ENCODE results near the gene IPO5. TPM values are rescaled to one million over a fixed set of nuclear protein-coding genes. Genes with fewer than 3 reads are reported as not detected.
A peak's percentile ranks its signal among the peaks of the same experiment; 100 is the strongest.

The IPO5 gene
- 100 to 1,000 TPM; 225 to 239 TPM for total RNA-seq
- polyA plus RNA-seq, result 38.2 TPM

- Mint-ChIP-seq H3K4me1 (no peaks in the 10 kb centered on the region), H3K27ac (peak within 1 kb of the TSS in 1 of 8 donors; percentile 34), H3K9me3 (peaks cover 0 to 3% (median 2%) of the 10 kb centered on the region in 5 donors), H3K27me3 (peaks cover 6 to 10% of the 10 kb centered on the region in 2 donors), H3K36me3 (peaks cover 0 to 3% (median 2%) of the 10 kb centered on the region in 3 donors), H3K4me3 (no peak within 1 kb of the TSS)
- Histone ChIP-seq H3K4me3 (ENCODE audit: low read length) (no peak within 1 kb of the TSS), H3K9me3 (ENCODE audit: low read length) (no peaks in the 10 kb centered on the region), H3K4me1 (ENCODE audit: insufficient read depth, low read length) (no peaks in the 10 kb centered on the region), H3K36me3 (ENCODE audit: insufficient read depth, low read length) (no peaks in the 10 kb centered on the region), H3K27ac (ENCODE audit: low read depth, low read length) (no peak within 1 kb of the TSS), H3K27me3 (ENCODE audit: insufficient read depth, low read length, poor library complexity, severe bottlenecking) (no peaks in the 10 kb centered on the region)
- POLR2A ChIA-PET, result no interaction called here
- CTCF ChIA-PET, result no interaction called here
- no peak for DNase-seq
These were observed at the start of gene IPO5 for GRCh38 chr13:97953376-97953970. Gene IPO5, plus strand, starts transcription at chr13:97953675. Its CDS starts 23,022 bp downstream, at chr13:97976697.

GRCh38 chr13:97904059-97904458 is 49.4 kb upstream of the IPO5 start:
- POLR2A ChIA-PET, result no interaction called here
- H3K27ac Mint-ChIP-seq, result no peak overlapping the region
- Histone ChIP-seq H3K9me3 (ENCODE audit: low read length) (no peaks in the 10 kb centered on the region), H3K4me1 (ENCODE audit: insufficient read depth, low read length) (no peaks in the 10 kb centered on the region), H3K27ac (ENCODE audit: low read depth, low read length) (no peak overlapping the region), H3K36me3 (ENCODE audit: insufficient read depth, low read length) (no peaks in the 10 kb centered on the region), H3K27me3 (ENCODE audit: insufficient read depth, low read length, poor library complexity, severe bottlenecking) (no peaks in the 10 kb centered on the region), H3K4me3 (ENCODE audit: low read length) (no peak overlapping the region)
- no peak overlapping the region for H3K4me3 Mint-ChIP-seq
- DNase-seq, result no peak
- no peaks in the 10 kb centered on the region for H3K4me1 Mint-ChIP-seq
- peaks cover 7 to 50% of the 10 kb centered on the region in 2 donors for H3K27me3 Mint-ChIP-seq
- CTCF ChIA-PET, result no interaction called here
- no peaks in the 10 kb centered on the region for H3K9me3 Mint-ChIP-seq
- no peaks in the 10 kb centered on the region for H3K36me3 Mint-ChIP-seq

DNA sequence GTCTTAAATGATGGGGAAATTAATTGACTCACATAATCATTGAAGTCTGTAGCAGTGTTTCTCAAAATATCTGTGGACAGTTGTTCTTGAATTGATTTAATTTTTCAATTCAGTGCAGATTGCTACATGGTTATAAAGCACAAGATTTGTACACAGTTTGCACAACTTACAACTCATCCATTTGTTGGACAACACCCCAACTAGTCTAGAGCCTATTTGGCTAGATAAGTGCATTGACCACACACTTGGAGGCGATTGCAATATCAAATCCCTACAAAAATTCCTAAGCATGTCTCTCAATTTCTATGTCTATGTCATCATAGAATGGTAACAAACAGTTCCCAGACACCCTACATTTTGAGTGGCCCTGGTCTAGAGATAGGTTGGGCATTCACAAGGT is 48.0 kb upstream of the IPO5 start:
- no peaks in the 10 kb centered on the region for H3K9me3 ChIP-seq (ENCODE audit: low read length)
- no peaks in the 10 kb centered on the region for H3K27me3 ChIP-seq (ENCODE audit: insufficient read depth, low read length, poor library complexity, severe bottlenecking)
- no peaks in the 10 kb centered on the region for H3K36me3 ChIP-seq (ENCODE audit: insufficient read depth, low read length)
- Mint-ChIP-seq H3K36me3 (no peaks in the 10 kb centered on the region), H3K27ac (no peak overlapping the region), H3K27me3 (peaks cover 7 to 56% of the 10 kb centered on the region in 2 donors), H3K4me3 (no peak overlapping the region), H3K9me3 (no peaks in the 10 kb centered on the region), H3K4me1 (no peaks in the 10 kb centered on the region)
- H3K4me3 ChIP-seq (ENCODE audit: low read length), result no peak overlapping the region
- ChIA-PET POLR2A (no interaction called here), CTCF (no interaction called here)
- no peaks in the 10 kb centered on the region for H3K4me1 ChIP-seq (ENCODE audit: insufficient read depth, low read length)
- H3K27ac ChIP-seq (ENCODE audit: low read depth, low read length), result no peak overlapping the region
- no peak for DNase-seq

- no peaks in the 10 kb centered on the region for H3K36me3 ChIP-seq (ENCODE audit: insufficient read depth, low read length)
- no peak overlapping the region for H3K27ac ChIP-seq (ENCODE audit: low read depth, low read length)
- Mint-ChIP-seq H3K27ac (no peak overlapping the region), H3K4me1 (no peaks in the 10 kb centered on the region), H3K27me3 (peaks cover 10 to 54% of the 10 kb centered on the region in 2 donors), H3K36me3 (peaks cover 0 to 2% (median 0%) of the 10 kb centered on the region in 3 donors), H3K9me3 (peaks cover 2 to 12% (median 9%) of the 10 kb centered on the region in 5 donors), H3K4me3 (no peak overlapping the region)
- no peak overlapping the region for H3K4me3 ChIP-seq (ENCODE audit: low read length)
- POLR2A ChIA-PET, result no interaction called here
- DNase-seq, result no peak
- H3K9me3 ChIP-seq (ENCODE audit: low read length), result no peaks in the 10 kb centered on the region
- no peaks in the 10 kb centered on the region for H3K4me1 ChIP-seq (ENCODE audit: insufficient read depth, low read length)
- CTCF ChIA-PET, result interaction anchor here (1.1 kb wide), 1 partner anchor 9 kb away, joined by 4 read pairs; no protein-coding TSS in a partner anchor
- no peaks in the 10 kb centered on the region for H3K27me3 ChIP-seq (ENCODE audit: insufficient read depth, low read length, poor library complexity, severe bottlenecking)
These were observed 42.0 kb upstream of the IPO5 start for GRCh38 chr13:97911311-97912138.

GRCh38 chr13:97912139-97912535 is 41.3 kb upstream of the IPO5 start:
- H3K4me1 ChIP-seq (ENCODE audit: insufficient read depth, low read length), result no peaks in the 10 kb centered on the region
- peaks cover 0 to 2% (median 0%) of the 10 kb centered on the region in 3 donors for H3K36me3 Mint-ChIP-seq
- DNase-seq, result no peak
- no peaks in the 10 kb centered on the region for H3K4me1 Mint-ChIP-seq
- peaks cover 10 to 52% of the 10 kb centered on the region in 2 donors for H3K27me3 Mint-ChIP-seq
- no peak overlapping the region for H3K27ac Mint-ChIP-seq
- H3K4me3 Mint-ChIP-seq, result no peak overlapping the region
- no peaks in the 10 kb centered on the region for H3K27me3 ChIP-seq (ENCODE audit: insufficient read depth, low read length, poor library complexity, severe bottlenecking)
- no peak overlapping the region for H3K27ac ChIP-seq (ENCODE audit: low read depth, low read length)
- ChIA-PET POLR2A (no interaction called here), CTCF (interaction anchor here (1.1 kb wide), 1 partner anchor 9 kb away, joined by 4 read pairs; no protein-coding TSS in a partner anchor)
- H3K9me3 Mint-ChIP-seq, result peaks cover 2 to 12% (median 9%) of the 10 kb centered on the region in 5 donors
- no peak overlapping the region for H3K4me3 ChIP-seq (ENCODE audit: low read length)
- no peaks in the 10 kb centered on the region for H3K36me3 ChIP-seq (ENCODE audit: insufficient read depth, low read length)
- H3K9me3 ChIP-seq (ENCODE audit: low read length), result no peaks in the 10 kb centered on the region

GRCh38 chr13:97913206-97913605 is 40.3 kb upstream of the IPO5 start:
- Histone ChIP-seq H3K27me3 (ENCODE audit: insufficient read depth, low read length, poor library complexity, severe bottlenecking) (no peaks in the 10 kb centered on the region), H3K36me3 (ENCODE audit: insufficient read depth, low read length) (no peaks in the 10 kb centered on the region), H3K4me1 (ENCODE audit: insufficient read depth, low read length) (no peaks in the 10 kb centered on the region), H3K4me3 (ENCODE audit: low read length) (no peak overlapping the region), H3K9me3 (ENCODE audit: low read length) (no peaks in the 10 kb centered on the region), H3K27ac (ENCODE audit: low read depth, low read length) (no peak overlapping the region)
- Mint-ChIP-seq H3K36me3 (peaks cover 0 to 2% (median 0%) of the 10 kb centered on the region in 3 donors), H3K4me1 (no peaks in the 10 kb centered on the region), H3K9me3 (peaks cover 2 to 12% (median 9%) of the 10 kb centered on the region in 5 donors), H3K27ac (no peak overlapping the region), H3K4me3 (no peak overlapping the region), H3K27me3 (peaks cover 9 to 41% of the 10 kb centered on the region in 2 donors)
- ChIA-PET POLR2A (no interaction called here), CTCF (no interaction called here)
- DNase-seq, result no peak

GRCh38 chr13:97914540-97914939 is 38.9 kb upstream of the IPO5 start:
- Mint-ChIP-seq H3K36me3 (peaks cover 0 to 2% (median 0%) of the 10 kb centered on the region in 3 donors), H3K4me1 (no peaks in the 10 kb centered on the region), H3K27me3 (peaks cover 9 to 34% of the 10 kb centered on the region in 2 donors), H3K27ac (no peak overlapping the region), H3K4me3 (no peak overlapping the region), H3K9me3 (peaks cover 2 to 12% (median 9%) of the 10 kb centered on the region in 5 donors)
- no peaks in the 10 kb centered on the region for H3K4me1 ChIP-seq (ENCODE audit: insufficient read depth, low read length)
- ChIA-PET POLR2A (no interaction called here), CTCF (no interaction called here)
- H3K27me3 ChIP-seq (ENCODE audit: insufficient read depth, low read length, poor library complexity, severe bottlenecking), result no peaks in the 10 kb centered on the region
- no peak overlapping the region for H3K27ac ChIP-seq (ENCODE audit: low read depth, low read length)
- no peaks in the 10 kb centered on the region for H3K9me3 ChIP-seq (ENCODE audit: low read length)
- no peak for DNase-seq
- H3K4me3 ChIP-seq (ENCODE audit: low read length), result no peak overlapping the region
- no peaks in the 10 kb centered on the region for H3K36me3 ChIP-seq (ENCODE audit: insufficient read depth, low read length)

DNA sequence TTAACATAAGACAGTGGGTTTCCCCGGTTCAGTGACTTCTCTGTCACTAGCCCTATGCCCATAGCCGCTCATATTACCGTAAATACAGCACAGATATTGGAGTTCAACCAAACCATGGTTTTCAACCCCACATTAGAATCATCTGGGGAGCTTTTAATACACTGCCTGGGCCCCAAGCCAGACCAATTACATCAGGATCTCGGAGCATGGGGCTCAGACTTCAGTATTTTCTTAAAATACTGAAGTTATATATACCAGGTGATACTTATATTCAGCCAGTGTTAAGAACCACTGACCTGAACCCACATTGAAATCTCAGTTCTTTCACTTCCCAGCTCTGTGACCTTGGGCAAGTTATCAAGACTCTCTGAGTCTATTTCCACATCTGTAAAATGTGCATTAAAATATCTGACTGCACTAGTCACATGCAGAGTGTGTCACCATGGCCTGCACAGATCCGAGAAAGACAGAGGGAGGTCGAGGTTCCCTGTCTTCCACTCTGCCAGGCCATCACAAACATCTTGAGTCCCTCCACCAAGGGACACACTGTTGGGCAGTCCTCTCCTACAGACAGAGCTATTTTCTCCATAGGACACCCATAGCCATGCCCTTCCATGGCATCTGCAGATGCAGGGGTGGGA is 32.2 kb upstream of the IPO5 start:
- Histone ChIP-seq H3K27ac (ENCODE audit: low read depth, low read length) (no peak overlapping the region), H3K36me3 (ENCODE audit: insufficient read depth, low read length) (no peaks in the 10 kb centered on the region), H3K9me3 (ENCODE audit: low read length) (no peaks in the 10 kb centered on the region), H3K4me3 (ENCODE audit: low read length) (no peak overlapping the region), H3K4me1 (ENCODE audit: insufficient read depth, low read length) (no peaks in the 10 kb centered on the region), H3K27me3 (ENCODE audit: insufficient read depth, low read length, poor library complexity, severe bottlenecking) (no peaks in the 10 kb centered on the region)
- no peak for DNase-seq
- no peak overlapping the region for H3K4me3 Mint-ChIP-seq
- peaks cover 0 to under 1% (median under 1%) of the 10 kb centered on the region in 5 donors for H3K9me3 Mint-ChIP-seq
- CTCF ChIA-PET, result interaction anchor here (1.3 kb wide), 1 partner anchor 10 kb away, joined by 4 read pairs; no protein-coding TSS in a partner anchor
- no peak overlapping the region for H3K27ac Mint-ChIP-seq
- H3K4me1 Mint-ChIP-seq, result no peaks in the 10 kb centered on the region
- H3K27me3 Mint-ChIP-seq, result peaks cover 0 to 16% of the 10 kb centered on the region in 2 donors
- H3K36me3 Mint-ChIP-seq, result no peaks in the 10 kb centered on the region
- POLR2A ChIA-PET, result no interaction called here

All from CD8-positive, alpha-beta memory T cell (primary cell).